Middle frontal gyrus (tissue), 1 donor: Measurements from ENCODE around the gene CFAP57.

Experiments
- DNase-seq: peaks from one replicate; pipeline ENCODE4 v3.0.0-alpha.2; 2015; ENCODE audit warnings: low spot score; ENCODE audit errors: extremely low spot score

Gene CFAP57

DNA sequence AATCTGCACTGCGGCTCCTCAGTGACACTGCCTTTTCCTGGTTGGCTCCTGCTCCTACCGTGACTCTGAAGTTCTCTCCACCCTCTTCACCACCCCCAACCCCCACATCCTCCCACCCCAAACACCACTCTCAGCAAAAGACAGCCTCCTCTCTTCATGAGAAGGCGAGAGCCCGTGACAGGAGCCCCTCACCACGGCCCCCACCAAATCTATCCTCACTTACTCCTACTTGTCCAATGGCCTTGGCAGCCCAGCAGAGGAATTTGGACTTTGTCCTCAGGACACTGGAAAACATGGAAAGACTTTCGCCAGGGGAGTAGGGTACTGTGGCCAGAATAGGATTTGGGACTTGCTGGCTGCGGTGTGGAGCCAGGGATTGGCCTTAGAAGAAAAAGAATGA is 104.5 kb downstream of the CFAP57 start:
- DNase-seq = no peak

DNA sequence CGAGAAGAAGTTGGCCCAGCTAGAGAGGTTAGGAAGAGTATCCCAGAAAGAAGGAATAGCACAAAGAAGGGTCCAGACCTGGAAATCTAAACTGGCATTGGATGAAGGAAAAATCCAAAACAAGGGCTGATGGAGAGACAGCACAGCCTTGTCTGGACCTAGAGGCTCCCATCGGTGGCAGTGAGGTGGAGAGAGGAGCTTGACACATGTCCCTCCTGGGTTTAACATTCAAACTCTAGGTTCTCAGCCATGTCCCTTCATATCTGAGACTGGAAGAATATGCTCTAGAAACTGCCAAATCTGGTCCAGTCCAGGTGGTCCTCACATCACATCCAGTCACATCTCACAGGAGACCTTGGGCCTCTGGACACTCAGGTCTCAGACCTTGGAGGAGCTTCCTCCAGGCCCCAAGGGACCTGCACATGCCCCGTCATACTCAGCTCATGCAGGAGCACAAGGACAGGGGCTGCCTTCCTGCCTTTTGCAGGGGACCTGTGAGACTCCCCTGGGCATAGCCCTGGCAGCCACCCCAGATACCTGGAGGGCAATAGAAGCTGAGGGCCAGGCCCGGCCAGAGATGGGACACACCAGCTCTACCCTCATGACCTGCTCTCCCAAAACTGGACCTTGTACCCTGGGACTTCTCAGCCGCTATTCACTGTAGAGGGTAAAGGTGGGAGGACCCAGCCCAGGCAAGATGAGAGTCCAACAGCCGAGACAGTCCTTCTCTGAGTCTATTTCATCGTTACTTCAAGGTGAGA is 105.2 kb downstream of the CFAP57 start:
- DNase-seq = no peak

DNA sequence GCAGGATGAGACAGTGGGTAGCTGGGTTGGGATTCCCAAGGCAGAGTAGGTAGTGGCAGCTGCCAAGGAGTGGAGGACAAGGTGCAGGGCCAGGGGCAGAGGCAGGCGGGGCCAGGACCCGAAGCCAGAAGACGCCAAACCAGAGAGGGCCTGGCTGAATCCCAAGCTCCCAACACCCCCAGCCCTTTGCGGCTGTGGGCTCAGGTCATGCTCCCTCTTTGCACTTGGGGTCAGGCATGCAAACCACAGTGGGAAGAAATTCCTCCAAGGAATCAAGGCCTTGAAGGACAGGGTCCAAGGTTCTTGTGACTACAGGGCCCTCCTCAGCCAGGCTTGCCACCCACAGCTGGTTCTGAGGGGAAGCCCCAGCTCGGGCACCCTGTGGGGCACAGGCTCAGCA is 107.0 kb downstream of the CFAP57 start:
- DNase-seq = no peak

DNA sequence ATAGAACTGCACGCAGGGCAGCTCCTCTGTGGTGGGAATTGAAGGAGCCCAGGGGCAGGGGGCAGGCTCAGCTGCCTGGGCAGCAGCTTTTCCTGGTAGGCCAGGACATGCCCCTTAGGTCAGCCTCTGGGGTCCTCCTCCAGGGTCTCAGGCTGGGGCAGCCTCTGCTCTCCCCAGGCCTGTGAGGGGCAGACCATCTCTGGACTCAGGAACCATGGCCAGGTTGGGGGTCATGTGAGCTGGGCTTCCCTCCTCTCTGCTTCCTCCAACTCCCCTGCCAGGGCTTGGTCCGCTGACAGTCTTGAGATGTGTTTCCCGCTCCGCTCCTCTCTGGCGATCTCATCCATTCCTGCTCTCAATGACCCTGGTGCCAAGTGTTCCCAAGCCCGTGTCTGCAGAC is 107.5 kb downstream of the CFAP57 start:
- DNase-seq = no peak

DNA sequence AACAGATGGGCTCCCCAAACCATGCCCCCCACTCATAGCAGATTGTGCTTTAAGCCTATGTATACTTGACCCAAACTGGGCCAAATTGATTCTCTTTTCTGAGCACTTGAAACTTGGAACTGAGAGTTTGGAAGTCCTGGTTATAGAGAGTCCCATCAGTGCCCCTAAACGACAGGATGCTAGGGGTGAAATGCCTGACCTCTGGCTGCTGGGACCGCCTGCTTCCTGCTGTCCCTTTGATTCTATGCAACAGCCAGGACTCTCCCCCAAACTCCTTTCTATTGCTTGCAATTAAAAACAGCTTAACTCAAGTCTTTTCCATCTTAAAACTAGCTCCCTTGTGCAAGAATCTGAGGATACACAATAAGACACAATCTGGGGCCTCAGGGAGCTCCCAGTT is 108.6 kb downstream of the CFAP57 start:
- no peak for DNase-seq

DNA sequence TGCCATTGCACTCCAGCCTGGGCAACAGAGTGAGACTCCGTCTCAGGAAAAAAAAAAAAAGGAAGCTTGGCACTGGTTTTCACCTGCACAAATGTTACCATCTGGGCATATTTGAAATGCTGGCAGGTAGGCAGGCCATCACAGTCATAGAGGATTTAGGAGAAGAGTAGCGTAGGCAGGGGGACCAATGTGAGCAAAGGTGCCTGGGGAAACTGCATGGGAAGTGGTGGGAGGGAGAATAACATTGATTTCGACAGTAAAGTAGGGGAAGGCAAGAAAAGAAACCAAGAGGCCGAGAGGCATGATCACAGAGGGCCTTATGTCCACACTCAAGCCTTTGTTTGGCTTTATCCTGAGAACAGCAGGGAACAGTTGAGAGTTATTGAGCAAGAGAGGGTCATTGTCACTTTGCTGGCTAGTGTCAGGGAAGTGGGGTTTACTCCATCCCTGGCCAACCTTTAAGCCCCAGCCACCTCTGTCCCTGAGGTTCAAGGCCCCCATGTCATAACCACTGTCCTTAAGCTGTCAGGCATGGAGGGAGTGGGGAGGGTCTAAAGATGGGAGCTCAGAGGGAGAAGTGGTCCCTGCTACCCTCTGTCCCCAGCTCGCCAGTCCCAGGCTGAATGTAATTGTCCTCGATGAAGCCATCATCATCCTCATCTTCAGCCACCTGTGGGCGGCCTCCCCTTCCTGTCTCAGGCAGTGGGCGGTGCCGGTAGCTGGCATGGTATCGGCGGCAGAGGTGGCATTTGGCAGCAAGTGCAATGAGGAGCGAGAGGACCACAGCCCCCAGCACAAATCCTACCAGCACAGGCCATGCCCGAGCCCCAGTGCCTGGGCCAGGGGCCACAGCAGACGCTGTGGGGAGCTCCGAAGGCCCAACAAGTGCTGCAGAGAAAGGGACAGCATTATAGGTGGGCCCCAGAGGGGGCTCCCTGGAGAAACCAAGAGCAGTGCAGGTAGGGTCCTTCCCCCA is 110.4 kb downstream of the CFAP57 start:
- DNase-seq = no peak

DNA sequence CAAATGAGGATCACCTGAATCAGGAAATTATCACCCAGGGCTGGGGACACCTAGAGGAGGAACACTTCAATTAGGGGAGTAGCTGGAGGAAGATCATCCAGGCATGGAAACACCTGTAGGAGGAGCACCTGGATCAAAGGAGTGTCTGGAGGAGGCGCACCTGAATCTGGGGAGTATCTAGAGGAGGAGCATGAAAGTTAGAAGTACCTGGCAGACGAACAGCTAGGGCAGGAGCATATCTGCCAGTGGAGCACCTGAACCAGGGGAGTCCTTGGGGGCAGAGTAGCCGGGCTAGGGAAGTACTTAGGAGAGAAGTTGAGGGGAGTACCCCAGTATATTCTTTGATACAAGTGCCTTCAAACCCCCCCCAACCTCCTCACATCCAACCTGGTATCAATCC is 111.9 kb downstream of the CFAP57 start:
- no peak for DNase-seq

DNA sequence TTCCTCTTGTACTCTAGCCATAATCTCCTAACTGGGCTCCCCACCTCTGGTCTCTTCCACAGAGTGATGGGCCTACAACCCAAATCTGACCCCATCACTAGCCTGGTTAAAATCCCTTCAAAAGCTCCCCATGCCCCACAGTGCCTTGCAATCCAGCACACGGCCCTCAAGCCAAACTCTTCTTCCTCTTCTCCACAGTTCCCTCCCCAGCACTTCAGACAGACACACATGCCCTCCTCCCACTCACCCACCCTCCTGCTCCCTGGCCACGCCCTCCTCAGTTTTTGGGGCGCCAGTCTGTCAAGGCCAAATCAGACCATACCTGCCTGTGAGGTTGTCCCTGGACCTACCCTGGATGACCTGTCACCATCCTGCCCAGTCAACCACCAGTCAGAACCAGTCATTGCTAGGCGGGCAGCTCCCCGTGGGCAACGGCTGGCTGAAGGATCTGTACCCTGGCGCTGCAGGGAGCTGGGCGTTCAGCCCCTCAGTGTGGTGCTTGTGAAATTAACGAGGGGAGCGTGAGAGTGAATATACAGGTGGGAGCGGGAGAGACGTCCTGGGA is 112.5 kb downstream of the CFAP57 start:
- no peak for DNase-seq

DNA sequence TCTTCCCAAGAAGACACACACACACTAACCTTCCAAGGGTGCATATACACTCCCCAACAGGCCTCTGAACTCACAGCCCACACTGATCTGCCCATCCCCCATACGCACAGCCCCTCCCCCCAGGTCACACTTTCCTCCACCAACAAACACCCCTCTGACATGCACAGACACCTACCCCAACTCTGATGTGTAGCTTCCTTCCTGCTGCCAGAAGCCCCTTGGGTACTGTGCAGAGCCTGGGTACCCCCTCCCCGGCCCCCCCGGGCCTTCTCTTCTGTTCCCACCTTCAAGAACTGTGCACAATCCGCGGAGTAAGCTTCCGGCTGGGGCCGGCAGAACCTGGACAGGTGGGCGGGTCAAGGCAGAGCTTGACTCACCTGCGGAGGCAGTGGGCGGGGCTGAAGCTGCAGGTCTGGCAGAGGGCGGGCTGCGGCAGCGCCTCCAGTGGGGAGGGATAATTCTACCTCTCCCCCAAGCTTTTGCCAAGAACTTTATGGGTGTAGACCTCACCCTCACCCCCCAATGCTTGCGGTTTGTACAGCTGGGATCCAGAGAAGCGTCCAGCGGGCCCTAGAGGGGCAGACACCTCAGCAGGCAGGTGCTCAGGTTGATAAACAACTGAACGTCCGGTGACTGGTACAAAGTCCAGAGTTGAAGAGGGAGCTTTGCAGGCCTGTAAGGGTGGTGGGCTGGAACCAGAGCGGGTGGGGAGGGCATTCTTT is 113.3 kb downstream of the CFAP57 start, which contains the start of gene C1orf210:
Gene C1orf210, minus strand, starts transcription at position 313 of the 722 bp plus-strand sequence. CDS start 2,311 bp downstream, outside the sequence.
- no peak for DNase-seq

DNA sequence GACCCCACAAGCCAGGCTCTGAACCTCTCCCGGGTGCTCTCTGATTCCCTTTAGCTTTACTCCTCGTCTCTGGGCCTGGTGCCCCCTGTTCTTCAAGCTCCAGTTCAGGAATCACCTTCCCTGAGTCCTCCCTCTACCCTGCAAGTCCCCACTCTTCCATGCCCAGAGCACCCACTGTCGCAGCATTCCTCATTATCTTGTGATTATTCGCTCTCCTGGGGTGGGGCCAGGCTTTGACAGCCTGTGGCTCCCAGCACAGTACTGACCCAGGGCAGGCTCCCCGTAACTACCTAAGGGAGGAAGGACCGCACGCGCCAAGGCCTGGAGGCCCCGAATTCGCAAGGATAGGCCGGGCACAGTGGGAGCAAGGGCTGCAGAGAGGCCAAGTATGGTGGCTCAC is 114.0 kb downstream of the CFAP57 start:
- DNase-seq = no peak

DNA sequence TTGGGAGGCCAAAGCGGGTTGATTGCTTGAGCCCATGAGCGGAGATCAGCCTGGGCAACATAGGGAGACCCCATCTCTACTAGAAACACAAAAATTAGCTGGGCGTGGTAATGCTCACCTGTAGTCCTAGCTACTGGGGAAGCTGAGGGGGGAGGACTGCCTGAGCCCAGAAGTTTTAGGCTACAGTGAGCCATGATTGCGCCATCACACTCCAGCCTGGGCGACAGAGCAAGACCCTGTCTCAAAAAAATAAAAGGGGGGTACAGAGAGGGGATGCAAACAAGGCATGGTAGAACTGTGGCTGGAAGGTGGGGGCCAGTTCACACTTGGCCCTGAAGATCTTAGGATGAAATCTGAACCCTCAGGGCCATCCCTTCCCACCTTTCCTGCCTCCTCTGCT is 114.4 kb downstream of the CFAP57 start:
- no peak for DNase-seq

DNA sequence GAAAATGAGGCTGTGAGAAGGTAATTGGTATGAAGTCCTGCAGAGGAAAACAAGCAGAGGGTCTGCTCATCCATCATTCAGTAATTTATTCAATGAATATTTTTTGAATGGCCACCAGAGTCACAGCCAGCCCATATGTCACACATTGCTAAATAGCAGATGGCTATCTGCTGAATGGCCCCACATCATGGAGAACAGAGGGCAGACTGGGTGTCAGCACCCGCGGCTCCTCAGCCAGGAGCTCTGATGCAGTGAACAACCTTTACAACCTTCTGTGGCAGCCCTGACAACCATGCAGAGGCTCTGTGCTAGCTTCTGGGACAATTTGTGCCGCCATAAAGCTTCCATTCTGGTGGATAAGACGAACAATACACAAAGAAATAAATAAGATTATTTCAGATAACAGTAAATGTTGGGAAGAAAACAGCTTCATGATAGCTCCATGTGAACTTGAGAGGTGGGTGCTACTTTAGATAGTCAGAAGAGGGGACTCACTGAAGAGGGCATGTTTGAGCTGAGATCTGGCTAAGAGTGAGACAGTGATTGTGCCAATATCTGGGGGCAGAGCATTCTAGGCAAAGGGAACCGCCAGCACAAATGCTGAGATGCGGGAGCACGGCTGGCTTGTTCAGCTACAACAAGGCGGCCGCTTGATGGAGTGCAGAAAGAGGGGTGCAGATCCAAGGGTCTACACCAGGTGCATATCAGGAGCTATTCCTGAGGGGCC is 116.1 kb downstream of the CFAP57 start:
- DNase-seq = no peak

DNA sequence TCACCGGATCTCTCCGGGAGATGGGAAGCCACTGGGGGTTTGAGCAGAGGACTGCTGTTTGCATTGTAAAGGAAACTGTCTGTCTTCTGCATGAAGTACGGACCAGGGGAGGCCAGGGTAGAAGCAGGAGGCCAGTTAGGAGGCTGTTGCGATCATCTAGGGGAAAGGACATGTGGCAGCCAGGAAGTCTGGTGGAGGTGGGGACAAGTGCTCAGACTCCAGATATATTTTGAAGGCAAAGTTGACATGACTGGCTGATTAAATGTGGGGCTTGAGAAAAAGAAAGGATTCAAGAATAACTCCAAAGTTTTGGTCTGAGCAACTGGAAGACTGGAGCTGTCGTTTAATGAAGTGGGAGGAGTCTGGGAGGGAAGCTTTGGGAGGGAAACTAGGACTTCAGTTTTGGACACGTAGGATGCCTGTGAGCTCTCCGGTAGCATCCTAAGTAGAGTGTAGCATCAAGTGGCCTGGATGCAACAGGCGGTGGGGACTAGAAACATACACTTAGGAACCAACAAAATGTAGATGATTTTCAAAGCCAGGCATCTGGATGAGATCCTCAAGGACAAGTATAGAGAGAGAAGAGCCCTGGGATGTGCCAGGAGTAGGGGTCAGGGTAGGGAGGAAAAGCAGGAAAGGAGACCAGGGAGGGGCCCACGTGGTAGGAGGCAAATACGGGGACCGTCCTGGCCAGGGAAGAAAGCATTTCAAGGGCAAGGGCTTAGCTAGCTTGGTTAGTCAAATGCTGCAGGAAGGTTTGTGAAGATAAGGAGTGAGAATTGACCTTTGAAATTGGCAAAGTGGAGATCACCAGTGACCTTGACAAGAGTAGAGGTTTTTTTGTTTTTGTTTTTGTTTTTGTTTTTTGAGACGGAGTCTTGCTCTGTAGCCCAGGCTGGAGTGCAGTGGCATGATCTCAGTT is 116.9 kb downstream of the CFAP57 start:
- no peak for DNase-seq

DNA sequence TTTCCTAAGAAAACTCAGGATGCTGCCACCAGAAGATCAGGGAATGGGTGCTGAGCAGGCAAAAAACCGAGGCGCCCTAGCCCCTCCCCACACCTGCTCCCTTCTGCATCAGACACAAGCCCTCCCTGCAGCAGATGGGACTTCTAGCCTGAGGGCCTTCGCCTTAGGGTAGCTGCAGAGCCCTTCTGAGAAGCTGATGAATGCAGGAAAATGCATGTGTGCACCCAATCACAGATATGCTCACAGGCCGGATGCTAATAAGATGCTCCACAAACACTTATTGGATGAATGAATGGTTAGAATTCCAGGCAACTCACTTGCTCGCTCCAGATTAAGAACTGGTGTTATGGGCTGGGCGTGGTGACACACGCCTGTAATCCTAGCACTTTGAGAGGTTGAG is 120.1 kb downstream of the CFAP57 start:
- DNase-seq = no peak

DNA sequence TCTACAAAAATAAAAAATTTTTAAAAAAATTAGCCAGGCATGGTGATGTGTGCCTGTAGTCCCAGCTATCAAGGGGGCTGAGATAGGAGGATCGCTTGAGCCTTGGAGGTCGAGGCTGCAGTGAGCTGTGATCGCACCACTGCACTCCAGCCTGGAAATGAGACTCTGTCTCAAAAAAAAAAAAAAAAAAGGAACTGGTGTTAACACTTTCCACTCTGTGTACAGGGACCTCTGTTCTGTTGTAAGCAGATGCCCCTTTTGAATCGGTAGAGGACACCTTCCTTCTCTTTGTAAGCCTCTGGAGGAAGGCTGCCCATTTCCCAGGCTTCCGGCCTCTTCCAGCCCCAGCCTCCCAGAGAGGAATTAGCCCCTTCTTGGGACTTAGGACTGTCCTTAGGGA is 120.5 kb downstream of the CFAP57 start:
- DNase-seq = no peak

DNA sequence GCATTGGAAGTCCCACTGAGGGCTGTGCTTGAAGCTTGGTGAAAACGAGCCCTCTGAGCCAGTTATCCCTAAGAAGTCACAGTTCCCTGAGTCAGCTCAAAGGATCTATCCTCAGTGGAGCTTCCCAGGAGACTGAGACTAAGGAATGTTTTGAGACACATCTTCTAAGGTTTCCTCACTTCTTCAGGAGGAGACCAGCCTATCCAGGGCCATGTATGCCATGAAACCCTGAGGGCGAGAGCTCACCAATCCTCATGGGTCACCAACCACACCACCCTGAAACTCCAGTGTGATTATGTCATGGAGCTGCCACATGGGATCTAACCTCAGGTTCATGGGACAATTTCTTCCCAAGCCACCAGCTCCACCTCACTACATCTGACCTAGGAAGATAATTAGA is 121.0 kb downstream of the CFAP57 start:
- DNase-seq = no peak

DNA sequence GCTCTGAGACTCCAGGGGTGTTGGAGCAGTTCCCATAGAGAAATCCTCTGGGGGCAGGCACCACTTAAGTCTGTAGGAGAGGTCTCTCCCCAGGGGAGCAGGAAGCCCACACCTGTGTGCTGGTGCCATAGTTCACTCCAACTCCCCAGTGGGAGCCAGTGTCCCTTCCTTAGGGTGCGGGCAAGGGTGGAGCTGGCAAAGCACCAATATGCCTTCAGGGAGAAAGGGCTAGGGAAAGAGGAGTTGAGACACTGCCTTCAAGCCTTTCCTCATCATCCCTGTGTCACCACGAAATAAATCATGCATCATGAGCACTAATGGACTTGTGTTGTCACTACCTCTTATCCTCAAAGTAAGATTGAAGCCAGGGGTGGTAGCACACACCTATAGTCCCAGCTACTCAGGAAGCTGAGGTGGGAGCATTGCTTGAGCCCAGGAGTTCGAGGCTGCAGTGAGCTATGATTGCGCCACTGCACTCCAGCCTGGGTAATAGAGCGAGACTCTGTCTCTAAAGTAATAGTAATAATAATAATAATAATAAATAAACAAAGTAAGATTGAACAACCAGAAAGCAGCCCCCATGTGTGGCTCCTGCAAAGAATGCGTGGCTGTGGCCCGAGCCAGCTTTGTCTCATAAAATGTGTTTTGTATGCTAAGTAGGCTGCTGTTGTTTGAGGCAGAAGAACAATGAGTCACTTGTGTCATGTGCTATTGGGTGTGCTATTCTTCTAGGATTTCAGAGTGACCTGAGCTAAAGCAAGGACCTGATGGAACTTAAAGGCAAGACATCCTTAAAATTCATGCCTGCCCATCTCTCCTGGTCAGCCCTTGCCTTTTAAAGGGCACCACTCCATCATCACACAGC is 122.0 kb downstream of the CFAP57 start:
- peak; percentile 47 for DNase-seq

DNA sequence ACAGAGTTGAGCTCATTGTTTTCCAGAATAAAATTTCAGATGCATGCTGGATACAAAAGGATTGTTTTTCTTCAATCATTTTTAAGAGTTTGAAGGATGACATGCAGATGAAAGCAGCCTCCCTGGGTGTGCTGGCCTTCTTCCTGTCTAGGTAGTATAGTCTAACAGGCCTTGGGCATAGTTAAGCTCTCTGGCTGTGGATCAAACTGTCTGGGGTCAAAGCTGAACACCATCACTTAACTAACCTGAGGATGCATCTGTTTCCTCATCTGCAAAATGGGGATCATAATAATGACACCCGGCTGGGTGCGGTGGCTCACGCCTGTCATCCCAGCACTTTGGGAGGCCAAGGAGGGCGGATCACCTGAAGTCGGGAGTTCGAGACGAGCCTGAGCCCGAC is 122.6 kb downstream of the CFAP57 start:
- no peak for DNase-seq

DNA sequence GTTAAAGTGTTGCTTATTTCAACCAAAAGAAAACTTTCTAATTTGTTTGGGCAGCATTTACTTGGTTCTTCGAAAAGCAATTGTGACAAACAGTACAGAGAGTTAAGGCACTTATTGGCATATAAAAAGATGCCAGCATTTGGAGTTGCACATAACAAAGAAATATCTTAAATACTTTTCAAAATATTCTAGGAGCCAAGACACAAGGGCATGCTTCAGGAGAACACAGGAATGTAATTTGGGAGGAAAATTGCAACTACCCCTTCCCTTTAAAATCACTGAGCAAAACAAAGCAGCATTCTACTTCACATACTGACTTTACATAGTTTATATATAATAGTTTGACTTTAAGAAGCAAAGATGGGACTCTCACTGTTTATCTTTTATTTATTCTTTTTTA is 124.1 kb downstream of the CFAP57 start:
- DNase-seq = no peak
